Skeletal muscle tissue (tissue), 4 donors: ENCODE measurements around the gene ABCC5. TPM values are rescaled to one million over a fixed set of nuclear protein-coding genes. Genes with fewer than 3 reads are reported as not detected.

Experiments
- H3K27ac ChIP-seq: one replicate; pipeline ENCODE4 v1.7.0; 2013; ENCODE audit warnings: mild to moderate bottlenecking, low read depth, low read length, inconsistent platforms
- H3K27me3 ChIP-seq, 3 donors: one replicate each; pipeline ENCODE4 v1.7.0; 2013; ENCODE audit warnings: low read length in 3 of 3; ENCODE audit not compliant: control insufficient read depth in 3 of 3, insufficient read depth in 3 of 3
- H3K36me3 ChIP-seq, 3 donors: one replicate each; pipeline ENCODE4 v1.7.0; 2013; ENCODE audit warnings: low read length in 3 of 3; ENCODE audit not compliant: control insufficient read depth in 3 of 3, insufficient read depth in 3 of 3
- H3K4me1 ChIP-seq, 3 donors: one replicate each; pipeline ENCODE4 v1.7.0; 2013; ENCODE audit warnings: low read length in 3 of 3, mild to moderate bottlenecking in 3 of 3; ENCODE audit not compliant: control insufficient read depth in 3 of 3, insufficient read depth in 3 of 3
- H3K4me3 ChIP-seq, 3 donors: one replicate each; pipeline ENCODE4 v1.7.0; 2013; ENCODE audit warnings: low read length in 3 of 3
- H3K9ac ChIP-seq, 3 donors: one replicate each; pipeline ENCODE4 v1.7.0; 2013; ENCODE audit warnings: low read length in 3 of 3, mild to moderate bottlenecking in 3 of 3, moderate library complexity in 2 of 3, low read depth in 1 of 3
- H3K9me3 ChIP-seq, 3 donors: one replicate each; pipeline ENCODE4 v1.7.0; 2013; ENCODE audit warnings: low read length in 3 of 3; ENCODE audit not compliant: control insufficient read depth in 3 of 3
- total RNA-seq: library from RNA; depleted of rRNA; stranded (reverse); fragments of >200 nt; gene quantifications from one replicate; pipeline ENCODE4 v1.2.3, GENCODE V29; 2014
- donor health status: Osteomylitis.

ABCC5 gene
- total RNA-seq, 1 donor from 2014 or later, result 17.7 TPM

GRCh38 chr3:183904833-183905780, 112.6 kb downstream of the ABCC5 start:
- Histone ChIP-seq H3K27me3 (peaks cover 0 to 13% (median 4%) of the 10 kb centered on the region in 3 donors), H3K9ac (no peak overlapping the region), H3K27ac (no peak overlapping the region), H3K4me1 (no peaks in the 10 kb centered on the region), H3K9me3 (no peaks in the 10 kb centered on the region), H3K4me3 (no peak overlapping the region), H3K36me3 (no peaks in the 10 kb centered on the region)

- Histone ChIP-seq H3K36me3 (no peaks in the 10 kb centered on the region), H3K9ac (no peak overlapping the region), H3K4me3 (no peak overlapping the region), H3K27me3 (peaks cover 0 to 5% (median 4%) of the 10 kb centered on the region in 3 donors), H3K9me3 (no peaks in the 10 kb centered on the region), H3K27ac (no peak overlapping the region), H3K4me1 (peaks cover 0 to 2% (median 0%) of the 10 kb centered on the region in 3 donors)
Observed at GRCh38 chr3:183898028-183898431, 119.7 kb downstream of the ABCC5 start.

- Histone ChIP-seq H3K27ac (no peak overlapping the region), H3K4me1 (peaks cover 0 to 2% (median 0%) of the 10 kb centered on the region in 3 donors), H3K9me3 (no peaks in the 10 kb centered on the region), H3K27me3 (peaks cover 0 to 5% (median 4%) of the 10 kb centered on the region in 3 donors), H3K9ac (no peak overlapping the region), H3K36me3 (no peaks in the 10 kb centered on the region), H3K4me3 (no peak overlapping the region)
Observed at GRCh38 chr3:183897606-183898005, 120.1 kb downstream of the ABCC5 start.

DNA sequence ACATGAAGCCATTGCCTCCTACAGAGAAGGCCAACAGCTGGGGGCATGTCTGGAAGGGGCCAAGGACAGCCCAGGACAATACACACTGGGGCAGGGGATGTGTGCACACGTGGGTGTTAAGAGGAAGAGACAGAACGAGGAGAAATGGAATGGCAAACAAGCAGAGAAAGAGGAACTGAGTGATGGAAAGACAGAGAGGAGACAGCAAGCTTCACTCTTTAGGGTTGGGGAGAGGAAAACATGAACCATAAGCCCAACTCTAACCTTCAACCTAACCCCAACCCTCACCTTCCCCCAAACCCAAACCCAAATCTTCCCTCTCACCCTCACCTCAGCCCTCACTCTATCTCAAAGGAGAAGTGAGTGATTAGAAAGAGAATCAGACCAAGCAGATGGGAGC, 121.1 kb downstream of the ABCC5 start:
- no peak overlapping the region for H3K4me3 ChIP-seq
- H3K36me3 ChIP-seq, result no peaks in the 10 kb centered on the region
- peaks cover 0 to 5% (median 4%) of the 10 kb centered on the region in 3 donors for H3K27me3 ChIP-seq

DNA sequence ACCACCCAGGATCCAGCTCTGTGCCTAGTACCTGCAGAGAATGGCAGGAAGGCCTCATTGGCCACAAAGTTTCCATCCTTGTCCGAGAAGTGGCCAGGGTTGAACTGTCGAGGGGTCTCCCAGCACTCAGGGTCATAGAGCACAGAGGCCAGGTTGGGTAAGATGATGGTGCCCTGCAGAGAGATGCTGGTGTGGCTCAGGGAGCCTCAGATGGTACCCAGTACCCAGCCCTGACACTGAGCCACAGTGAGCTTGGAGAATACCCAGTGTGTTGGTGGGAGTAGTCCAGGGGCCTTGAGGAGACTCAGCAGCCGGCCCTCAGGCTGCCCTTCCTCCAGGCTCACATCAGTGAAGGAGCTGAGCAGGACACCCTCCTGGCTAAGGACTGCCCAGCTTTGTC, 121.5 kb downstream of the ABCC5 start:
- peaks cover 0 to 4% (median under 1%) of the 10 kb centered on the region in 3 donors for H3K27me3 ChIP-seq
- peaks cover 0 to 2% (median 0%) of the 10 kb centered on the region in 3 donors for H3K4me1 ChIP-seq
- no peaks in the 10 kb centered on the region for H3K36me3 ChIP-seq
- no peak overlapping the region for H3K9ac ChIP-seq
- H3K27ac ChIP-seq, result no peak overlapping the region
- no peaks in the 10 kb centered on the region for H3K9me3 ChIP-seq
- H3K4me3 ChIP-seq, result no peak overlapping the region

More for the DNA sequence above, 121.1 kb downstream of the ABCC5 start:
- H3K9me3 ChIP-seq, result no peaks in the 10 kb centered on the region
- H3K9ac ChIP-seq, result no peak overlapping the region
- no peak overlapping the region for H3K27ac ChIP-seq
- H3K4me1 ChIP-seq, result peaks cover 0 to 2% (median 0%) of the 10 kb centered on the region in 3 donors

DNA sequence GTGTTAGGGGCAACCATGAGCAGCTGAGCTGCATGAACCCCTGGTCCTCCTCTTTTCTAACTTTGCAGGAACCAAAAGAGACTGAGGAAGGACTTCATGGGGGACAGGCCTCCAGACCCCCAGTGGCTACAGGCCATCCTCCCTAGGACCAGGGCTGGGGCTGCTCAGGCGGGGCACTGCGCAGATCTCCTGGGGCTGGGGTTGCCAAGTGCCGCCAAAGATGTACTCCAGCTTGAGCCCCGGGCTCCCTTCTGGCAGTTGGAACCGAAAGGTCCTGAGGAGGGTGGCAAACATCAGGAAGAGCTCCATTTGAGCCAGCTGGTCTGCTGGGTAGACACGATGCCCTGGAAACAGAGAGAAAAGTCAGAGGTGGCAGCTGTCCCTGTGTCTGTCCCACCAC, 121.9 kb downstream of the ABCC5 start:
- H3K9me3 ChIP-seq, result no peaks in the 10 kb centered on the region
- H3K9ac ChIP-seq, result no peak overlapping the region
- H3K4me1 ChIP-seq, result peaks cover 0 to 2% (median 0%) of the 10 kb centered on the region in 3 donors
- no peak overlapping the region for H3K27ac ChIP-seq
- H3K36me3 ChIP-seq, result no peaks in the 10 kb centered on the region
- no peak overlapping the region for H3K4me3 ChIP-seq
- H3K27me3 ChIP-seq, result peaks cover 0 to 4% (median 0%) of the 10 kb centered on the region in 3 donors

DNA sequence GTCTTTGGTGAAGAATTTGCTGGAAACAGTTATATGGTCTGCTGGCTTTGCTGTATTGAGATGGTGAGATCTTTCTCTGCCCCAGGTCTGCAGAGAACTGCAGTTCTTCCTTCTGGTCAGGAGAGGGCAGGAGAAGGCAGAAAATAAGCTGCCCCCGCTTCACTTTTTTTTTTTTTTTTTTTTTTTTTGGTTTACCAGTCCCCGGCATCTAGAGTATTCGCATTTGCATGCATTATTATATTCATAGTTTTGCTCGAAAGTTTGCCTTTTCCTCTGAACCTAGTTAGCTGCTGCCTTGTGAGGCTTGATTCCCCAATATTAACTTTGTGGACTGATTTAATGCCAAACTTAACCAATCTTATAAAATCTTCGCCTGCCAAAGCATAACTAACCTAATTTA, 122.4 kb downstream of the ABCC5 start:
- no peaks in the 10 kb centered on the region for H3K36me3 ChIP-seq
- no peaks in the 10 kb centered on the region for H3K9me3 ChIP-seq
- H3K27me3 ChIP-seq, result peaks cover 0 to 4% (median 0%) of the 10 kb centered on the region in 3 donors
- H3K27ac ChIP-seq, result no peak overlapping the region
- no peak overlapping the region for H3K4me3 ChIP-seq
- H3K4me1 ChIP-seq, result peaks cover 0 to 2% (median 0%) of the 10 kb centered on the region in 3 donors
- no peak overlapping the region for H3K9ac ChIP-seq

DNA sequence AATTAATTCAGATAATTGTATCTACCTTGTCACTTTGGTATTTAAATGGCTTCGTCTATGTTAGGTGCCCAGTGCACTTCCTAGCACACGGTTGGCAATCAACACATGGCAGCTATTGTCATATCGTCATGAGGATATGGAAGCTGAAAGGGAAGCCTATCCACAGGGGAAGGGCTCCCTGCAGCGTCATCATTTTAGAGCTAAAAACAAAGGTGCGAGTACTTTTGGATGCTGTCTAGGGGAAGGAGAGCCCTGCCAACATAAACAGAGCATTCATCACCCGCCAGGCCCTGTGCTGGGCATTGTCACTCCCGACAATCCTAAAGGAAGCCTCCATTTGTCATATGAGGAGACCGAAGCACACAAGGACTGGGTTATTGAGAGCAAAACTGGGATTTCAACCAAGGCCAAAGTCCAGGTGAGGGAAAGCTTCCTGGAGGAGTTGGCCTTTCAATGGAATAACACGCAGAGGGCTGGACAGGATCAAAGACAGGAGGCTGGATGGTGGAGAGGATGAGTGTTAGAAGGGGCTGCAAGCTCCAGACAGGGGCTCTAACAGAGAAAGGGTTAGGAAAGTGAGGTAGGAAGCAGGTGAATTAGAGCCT, 125.0 kb downstream of the ABCC5 start:
- Histone ChIP-seq H3K4me3 (no peak overlapping the region), H3K9me3 (no peaks in the 10 kb centered on the region), H3K9ac (no peak overlapping the region), H3K36me3 (no peaks in the 10 kb centered on the region), H3K27ac (no peak overlapping the region), H3K27me3 (peaks cover 0 to 4% (median 0%) of the 10 kb centered on the region in 3 donors), H3K4me1 (peaks cover 0 to 2% (median 0%) of the 10 kb centered on the region in 3 donors)

- Histone ChIP-seq H3K9me3 (no peaks in the 10 kb centered on the region), H3K4me1 (peaks cover 10 to 29% (median 17%) of the 10 kb centered on the region in 3 donors), H3K27me3 (no peaks in the 10 kb centered on the region), H3K27ac (no peak overlapping the region), H3K9ac (no peak overlapping the region), H3K4me3 (no peak overlapping the region), H3K36me3 (no peaks in the 10 kb centered on the region)
Observed at GRCh38 chr3:183885766-183886165, 131.9 kb downstream of the ABCC5 start.
